GM19455 (cell line): ENCODE measurements around the gene MAPRE2.

ENCODE experiments used
- ATAC-seq: cut with Tn5 transposase; IDR thresholded peaks from one replicate; pipeline ENCODE4 v1.9.1; 2021; ENCODE audit not compliant: unreplicated experiment

Gene MAPRE2

DNA sequence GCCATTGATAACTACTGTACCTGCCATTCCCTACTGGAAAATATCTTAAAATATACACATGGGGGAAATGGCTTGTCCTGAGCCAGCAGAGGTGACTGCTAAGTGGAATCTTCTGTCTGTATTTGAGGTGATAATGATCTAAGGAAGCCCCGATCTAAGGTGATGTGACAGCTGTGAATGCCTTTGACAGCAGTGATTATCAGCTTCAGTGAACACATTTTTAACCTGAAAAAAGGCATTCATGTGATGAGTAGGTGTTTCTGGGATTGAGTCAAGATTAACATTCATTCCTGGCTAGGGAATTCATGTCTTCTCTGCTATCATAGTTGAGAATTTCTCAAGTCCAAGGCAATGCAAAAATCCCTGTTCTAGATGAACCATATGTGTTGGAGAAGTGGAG is 9.1 kb upstream of the MAPRE2 start:
- no peak for ATAC-seq

DNA sequence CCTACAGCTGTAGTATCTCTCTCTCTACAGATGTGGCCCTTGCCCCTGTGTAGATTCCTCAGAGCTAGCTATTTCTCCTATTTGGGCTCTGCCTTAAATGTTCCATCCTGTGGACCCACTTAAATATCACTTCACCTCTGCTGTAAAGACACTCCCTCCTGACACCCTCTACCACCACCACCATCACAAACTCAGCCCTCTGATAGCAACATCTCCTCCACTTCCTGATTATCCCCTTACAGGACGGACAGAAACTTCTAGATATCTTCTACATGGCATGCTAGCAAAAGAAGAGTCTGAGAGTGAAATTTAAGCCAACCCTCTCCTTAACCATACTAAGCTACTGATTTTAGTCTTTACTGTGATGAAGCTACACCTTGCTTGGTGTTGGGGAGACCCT is 3.2 kb upstream of the MAPRE2 start:
- no peak for ATAC-seq

DNA sequence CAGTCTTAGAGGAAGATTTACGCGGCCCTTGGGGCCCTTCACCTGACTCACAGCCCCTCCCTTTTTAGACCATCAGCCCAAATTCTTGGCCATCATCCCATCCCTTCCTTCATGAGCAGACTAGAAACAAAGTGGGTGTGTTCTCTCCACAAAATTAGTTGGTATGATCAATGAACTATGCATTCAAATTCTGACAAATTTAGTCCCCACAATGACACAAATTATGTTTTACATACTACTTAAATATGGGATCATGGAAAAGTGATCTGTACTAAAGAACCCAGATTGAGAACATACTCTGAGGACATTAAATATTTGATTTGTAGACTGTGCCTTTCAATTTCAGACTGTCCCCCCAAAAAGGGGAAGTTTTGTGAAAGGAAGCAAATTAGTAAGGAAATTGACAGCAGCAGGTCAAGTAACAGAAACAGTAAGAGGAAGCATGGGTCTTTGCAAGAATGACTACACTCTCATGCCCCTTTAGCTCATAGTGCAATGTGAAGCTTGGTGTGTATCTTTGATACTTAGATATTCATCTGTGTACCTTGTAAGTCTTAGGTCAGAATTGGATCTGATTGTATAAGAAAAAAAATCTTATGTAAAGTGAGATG is 2.2 kb upstream of the MAPRE2 start:
- ATAC-seq, result no peak

DNA sequence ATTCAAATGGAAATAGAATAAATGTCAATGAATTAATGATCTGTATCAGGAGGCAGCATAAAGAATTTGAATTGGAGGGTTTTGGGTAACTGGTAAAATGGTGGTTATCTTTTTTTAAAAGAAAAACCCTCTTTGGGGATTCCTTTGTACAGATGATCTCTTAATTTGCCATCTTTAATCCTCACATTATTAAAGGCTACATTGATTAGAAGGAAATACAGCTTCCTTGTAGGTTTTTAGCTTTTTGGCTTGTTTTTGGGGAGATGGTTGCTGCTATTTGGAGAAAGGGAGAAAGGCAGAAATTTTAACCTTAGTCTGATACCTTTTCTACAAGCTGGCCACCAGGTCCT is 600 bp upstream of the MAPRE2 start:
- no peak for ATAC-seq

DNA sequence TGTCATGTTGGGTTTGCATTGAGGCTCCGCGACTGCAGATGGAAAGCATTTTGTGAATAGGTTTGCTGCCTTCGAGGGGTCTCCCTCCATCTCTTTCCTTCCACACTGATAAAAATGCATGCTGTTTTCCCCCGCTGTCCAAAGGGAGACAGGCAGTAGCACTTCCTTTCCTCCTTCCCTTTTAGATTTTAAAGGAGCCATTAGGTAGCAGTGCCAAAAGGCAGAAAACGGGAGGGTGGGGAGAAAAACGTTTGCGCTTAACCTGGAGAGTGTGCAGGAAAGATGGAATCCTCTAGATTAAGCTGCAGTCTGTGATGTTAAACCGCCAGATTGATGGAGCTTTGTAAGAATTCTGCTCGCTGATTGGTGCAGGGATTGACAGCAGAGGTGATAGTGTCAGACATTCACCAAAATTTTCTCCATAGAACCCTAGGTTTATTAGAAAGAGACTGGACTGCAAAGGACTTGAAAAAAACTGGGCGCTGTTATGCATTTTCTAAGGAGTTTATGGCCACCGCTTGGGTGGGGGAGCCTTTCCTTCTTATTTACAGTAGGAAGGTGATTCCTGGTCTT is 688 bp downstream of the MAPRE2 start:
- no peak for ATAC-seq

DNA sequence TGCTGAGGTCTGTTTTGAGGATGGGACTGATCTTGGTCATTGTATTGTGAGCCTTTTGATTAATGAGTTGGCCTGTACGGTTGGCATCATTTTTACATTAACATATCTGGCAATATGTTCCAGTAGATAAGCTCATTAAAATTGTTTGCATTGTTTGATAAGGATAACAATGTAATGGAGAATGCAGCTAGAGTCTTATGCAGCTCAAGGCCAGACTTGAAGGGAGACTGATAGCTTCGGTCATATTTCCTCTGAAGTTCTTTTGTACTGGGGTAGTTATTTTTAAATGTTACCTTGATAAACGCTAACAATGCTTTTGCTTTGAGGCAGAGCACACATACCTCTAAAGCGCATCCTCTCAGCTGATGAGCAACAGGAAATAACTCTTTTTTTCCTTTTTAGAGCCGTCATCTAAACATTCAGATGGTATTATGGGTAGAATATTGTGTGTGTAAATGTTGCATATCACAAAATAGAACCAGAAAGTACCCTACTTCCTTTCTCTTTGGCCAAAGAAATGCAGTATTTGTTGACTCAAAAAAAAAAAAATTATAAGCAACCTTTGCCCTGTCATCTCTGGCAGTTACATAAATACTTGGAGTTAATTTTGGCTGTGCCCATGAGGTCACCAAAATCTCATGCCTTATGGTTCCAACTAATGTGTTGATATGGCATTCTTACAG is 1.3 kb downstream of the MAPRE2 start:
- ATAC-seq, result no peak

DNA sequence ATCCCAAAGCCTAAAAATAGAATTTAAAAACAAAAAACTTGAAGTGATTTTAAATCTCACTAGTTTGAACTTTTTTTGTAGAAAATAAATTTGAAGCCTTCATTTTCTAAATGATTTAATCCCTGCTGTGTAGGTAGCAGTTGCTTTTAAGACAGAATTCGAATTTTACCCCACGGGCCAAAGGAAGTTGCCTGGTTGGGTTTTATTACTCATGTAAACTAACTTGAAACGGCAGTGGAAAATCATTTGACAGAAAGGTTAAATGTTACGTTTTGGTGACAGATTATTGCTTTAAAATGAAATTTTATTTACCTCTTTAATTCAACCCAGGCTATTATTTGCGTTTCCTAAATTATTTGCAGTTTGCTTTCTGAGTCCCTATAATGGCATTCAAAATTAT is 2.0 kb downstream of the MAPRE2 start:
- no peak for ATAC-seq

DNA sequence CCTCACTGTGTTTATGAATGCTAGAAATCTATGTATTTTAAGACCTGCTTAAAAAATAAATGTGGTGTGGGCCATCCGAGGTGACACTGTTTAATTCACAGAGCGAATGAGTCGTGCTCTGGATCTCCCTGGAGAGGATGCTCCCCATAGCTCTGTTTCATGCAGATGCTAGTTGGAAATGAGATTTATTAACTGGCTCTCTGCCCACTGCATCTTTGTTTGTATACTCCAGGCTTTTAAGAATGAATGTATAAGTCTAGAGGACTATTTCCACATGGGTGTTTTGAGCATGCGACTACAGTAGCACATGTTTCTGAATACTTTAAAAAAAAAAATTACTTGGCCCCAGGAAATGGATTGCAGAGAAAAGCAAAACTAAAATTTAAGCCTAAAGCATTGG is 3.9 kb downstream of the MAPRE2 start:
- no peak for ATAC-seq

DNA sequence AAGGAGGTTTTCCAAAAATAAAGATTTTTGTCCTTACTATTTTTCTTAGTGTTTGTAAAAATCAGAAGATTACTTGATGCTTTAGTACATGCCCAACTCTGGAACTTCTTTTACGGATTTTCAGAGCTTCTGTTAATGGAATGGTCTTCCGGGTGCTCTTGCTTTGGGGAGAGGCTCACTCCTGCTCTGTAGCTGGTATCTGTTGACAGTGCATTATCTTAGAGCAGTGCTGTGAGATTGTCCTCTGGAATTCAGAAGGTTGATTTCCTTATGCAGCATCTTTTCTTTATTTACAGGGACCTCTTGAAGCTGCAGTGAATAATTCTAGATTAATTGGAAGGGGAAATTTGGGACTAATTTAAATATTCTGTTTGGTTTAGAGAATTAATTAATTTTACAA is 4.6 kb downstream of the MAPRE2 start:
- no peak for ATAC-seq

DNA sequence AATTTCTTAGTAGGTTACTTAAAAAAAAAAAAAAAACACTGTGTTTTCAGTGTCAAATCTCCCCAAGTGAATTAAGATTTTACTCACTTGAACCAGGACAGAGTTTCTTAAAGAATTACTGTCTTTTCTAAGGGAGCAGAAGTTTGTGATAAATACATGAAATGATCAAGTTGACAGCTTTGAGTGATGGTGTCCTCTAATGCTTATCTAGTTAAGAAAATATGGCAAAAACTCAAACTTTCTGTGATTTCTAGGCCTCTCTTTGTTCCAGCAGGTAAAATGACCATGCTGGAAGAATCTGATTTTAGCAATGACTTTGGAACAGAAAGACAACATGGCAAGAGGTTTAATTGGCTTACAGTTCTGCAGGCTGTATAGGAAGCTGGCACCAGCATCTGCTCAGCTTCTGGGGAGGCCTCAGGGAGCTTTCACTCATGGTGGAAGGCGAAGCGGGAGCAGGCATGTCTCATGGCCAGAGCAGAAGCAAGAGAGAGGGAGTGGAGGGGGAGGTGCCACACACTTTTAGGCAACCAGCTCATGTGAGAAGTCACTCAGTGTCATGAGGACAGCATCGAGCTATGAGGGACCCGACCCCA is 6.6 kb downstream of the MAPRE2 start:
- ATAC-seq, result no peak

DNA sequence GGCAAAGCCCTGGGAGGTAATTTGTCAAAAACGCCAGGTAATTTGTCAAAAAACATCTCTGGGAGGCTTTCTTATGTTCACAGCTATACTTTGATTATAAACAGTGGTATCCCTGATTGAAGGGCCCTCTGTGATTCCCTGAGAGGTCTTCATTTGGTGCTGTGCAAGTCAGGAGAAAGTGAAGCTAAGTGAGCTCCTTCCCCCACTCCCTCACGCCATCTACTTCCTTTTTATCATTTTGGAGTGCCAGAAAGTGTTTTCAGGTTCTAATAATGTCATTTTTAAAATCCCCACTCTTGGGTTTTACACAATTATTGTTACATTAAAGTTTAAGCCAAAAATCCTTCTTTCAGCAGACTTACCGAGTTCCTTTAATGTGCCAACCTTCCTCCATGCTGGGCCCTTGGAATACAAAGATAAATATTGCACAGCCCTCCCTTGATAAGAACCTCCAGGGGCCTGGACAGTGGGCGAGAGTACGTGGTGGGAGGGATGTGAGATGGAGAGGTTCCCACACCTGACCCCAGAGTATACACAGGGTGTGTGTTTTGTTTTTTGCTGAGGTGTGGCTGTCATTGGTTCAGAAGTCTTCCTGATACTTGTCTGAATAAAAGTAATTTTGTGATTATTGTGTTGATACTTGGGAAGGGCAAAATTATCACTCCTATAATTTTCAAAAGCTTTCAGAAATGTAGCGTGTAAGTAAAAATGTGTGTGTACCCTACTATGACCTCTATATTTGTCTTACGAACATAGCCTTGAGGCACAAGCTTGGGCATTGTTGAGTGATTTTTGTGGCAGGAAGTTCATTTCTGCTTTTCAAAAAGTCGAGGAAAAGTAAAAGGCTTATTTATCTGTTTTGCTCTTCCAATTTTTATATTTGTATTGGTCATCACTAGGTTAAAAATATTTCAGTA is 8.2 kb downstream of the MAPRE2 start:
- no peak for ATAC-seq

DNA sequence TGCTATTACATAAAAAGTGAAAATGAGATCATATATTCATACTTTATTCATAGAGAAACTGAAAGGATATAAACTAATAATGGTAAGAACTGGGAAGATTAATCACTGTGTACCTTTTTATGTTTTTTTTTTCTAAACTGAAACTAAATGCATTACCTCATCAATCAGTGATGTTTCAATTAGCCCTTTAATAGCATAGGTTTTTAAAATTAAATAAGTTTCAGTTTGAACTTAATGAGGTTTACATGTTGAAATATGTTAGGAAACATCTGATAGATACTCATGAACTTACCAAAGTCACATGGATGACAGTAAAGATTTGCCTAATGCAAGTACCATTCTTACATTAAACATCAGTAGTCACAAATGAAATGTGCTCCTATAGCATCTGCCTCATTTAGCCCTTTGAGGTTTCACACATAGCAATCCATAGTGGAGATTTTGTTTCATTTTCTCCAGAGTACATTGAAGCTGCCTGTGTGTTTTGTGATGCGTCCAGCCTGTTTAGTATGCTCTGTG is 8.9 kb downstream of the MAPRE2 start:
- no peak for ATAC-seq

DNA sequence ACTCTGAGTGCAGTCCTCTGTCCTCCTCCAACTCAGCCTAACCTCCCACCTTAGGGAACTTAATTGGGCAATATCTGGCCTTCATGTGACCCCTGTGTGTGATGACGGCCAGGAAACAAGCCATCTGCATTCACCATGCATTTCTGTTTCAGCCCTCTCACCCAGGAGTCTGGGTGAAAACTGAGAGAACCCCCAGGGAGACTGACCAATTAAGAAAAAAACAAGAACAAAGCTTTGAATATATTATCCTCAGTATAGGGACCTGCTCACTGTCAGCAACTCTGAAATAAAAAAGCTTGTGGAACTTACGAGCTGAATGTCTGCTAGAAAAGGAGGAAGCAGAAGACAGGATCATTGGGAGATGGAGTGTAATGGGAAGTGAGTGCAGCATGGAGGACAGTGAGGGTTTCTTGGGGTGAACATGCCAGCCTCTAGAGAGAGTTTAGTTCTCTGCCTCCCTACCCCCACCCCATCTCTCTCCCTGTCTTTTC is 9.5 kb downstream of the MAPRE2 start:
- ATAC-seq, result no peak

DNA sequence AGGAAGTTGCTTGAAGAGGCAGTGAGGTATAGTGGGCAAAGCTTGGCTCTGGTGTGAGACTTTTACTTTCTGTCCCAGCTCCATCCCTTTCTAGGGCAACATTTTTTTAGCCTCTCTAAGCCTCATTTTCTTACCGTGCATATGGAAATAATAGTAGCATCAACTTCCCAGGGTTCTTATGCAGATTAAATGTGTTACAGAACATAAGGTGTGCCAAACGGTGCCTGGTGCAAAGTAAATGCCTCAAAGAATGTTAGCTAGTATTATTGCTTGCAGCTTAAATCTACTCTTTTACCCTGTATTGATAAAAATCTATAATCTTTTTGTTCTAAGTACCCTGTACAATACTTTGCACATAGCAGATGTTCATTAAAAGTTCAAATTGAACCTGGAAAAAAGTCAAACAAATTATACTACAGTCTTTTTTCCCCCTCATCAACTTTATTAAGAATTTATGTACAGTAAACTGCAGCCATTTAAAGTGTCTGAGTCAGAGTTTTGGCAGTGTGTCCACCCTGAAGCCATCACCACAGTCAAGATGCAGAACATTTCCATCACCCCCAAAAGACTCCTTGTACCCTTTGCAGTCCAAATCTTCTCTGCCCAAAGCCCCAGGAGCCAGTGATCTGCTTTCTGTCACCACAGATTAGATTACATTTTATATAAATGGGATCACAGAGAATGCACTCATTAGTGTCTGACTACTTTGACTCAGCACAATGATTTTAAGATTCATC is 10.6 kb downstream of the MAPRE2 start:
- ATAC-seq, result no peak

DNA sequence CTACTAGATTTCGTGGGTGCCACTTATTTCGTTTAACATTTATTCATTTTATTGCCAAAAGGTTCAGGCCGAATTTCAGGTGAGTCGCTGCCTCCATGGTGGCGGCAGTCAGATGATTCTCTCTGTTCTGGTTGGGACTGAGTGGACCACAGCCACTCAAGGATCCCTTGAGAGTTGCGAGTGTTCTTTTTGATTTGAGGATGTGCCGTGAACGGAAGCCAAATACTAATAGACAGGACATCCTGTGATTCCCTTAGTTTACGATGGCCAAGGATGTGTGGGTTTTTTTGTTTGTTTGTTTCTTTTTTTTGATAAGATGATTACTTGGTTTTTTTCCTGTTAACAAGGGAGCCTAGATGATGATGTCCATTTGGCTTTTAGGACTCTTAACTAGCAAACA is 13.2 kb downstream of the MAPRE2 start:
- ATAC-seq, result no peak

DNA sequence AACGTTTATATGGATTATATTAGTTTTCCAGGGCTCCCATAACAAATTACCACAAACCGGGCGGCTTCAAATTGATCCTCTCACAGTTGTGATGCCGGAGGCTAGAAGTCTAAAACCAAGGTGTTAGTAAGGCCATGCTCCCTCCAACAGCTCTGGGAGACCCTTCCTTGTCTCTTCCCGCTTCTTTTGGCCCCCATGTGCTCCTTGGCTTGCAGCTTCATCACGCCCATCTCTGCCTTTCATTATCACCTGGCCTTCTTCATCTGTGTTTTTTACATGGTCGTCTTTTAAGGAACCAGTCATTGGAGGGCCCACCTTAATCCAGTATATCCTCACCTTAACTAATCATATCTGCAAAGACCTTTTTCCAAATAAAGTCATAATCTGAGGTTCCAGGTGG is 13.9 kb downstream of the MAPRE2 start:
- no peak for ATAC-seq

DNA sequence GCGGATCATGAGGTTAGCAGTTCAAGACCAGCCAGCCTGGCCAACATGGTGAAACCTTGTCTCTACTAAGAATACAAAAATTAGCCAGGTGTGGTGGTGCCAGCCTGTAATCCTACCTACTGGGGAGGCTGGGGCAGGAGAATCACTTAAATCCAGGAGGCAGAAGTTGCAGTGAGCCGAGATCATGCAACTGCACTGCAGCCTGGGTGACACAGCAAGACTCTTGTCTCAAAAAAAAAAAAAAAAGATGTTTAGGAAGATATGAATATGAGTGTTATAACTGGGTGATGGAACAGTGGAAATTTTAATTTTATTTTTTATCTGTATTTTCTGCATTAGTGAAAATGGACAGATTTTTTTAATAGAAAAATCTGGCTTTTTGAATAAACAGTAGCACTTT is 14.5 kb downstream of the MAPRE2 start:
- ATAC-seq, result no peak

DNA sequence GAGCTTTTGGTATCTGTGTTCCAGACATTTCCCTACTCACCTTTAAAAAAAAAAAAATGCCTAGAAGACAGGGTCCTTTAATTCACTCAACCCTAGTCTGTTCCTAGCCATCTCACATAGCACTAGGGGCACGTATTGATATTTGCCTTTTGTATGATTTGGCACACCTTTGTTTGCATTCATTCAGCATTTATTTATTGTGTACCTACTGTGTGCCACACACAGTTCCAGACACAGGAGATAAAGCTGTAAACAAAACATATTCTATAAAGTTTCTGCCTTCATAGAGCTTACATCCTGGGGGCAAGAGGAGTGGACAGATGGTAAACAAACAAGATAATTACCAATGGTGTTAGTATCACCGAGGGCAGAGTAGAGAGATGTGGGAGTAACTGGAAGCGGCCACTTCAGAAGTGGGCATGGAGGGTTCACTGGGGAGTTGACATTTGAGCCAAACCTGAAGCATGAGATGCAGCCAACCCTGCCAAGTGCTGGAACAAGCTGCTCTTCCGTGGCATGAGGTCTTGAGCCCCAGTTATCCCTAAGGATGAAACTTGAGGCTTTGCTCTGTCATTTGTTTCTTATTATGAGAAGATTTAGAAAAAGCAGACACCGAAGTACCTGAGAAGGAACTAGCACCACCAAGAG is 18.2 kb downstream of the MAPRE2 start:
- ATAC-seq, result no peak

DNA sequence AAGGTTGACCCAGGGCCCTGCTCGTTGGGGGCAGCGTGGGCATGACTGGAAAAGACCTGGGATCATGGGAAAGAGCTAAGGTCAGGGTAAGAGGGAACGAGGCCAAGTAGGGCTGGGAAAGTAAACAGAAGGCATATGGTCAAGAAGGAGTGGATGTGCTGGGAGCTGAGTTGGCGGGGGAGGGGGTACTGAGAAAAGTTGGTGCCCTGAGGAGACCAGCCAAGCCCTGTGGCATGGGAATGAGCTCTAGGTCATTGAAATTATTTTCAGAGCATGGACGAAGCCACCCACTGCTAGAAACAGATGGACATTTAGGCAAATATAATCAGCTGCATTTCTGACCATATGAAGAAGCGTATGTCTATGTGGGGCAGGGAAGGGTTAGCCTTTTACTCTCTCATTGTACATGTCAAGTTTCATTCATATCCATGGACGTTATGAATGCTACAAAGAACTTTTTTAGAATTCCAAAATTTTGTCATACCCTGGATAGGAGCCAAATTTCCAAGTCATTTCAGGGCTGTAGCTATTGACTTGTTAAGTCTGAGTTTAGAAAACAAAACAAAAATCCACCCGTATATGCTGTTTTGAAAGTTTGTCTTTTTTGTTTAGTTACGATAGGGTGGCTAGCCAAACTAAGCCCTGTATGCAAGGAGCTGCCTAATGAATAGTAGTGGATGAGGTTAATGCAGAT is 19.1 kb downstream of the MAPRE2 start:
- ATAC-seq, result no peak
